A673 (cell line): ENCODE data around the gene CAMK1D.

Experiments
- CTCF ChIP-seq: fragments of 300-800, 200-600 bp; sonication (generic); conservative IDR thresholded peaks from 2 replicates; pipeline ENCODE4 v1.5.1; 2017; ENCODE audit warnings: low read depth, mild to moderate bottlenecking, antibody characterized with exemption, low read length, moderate library complexity, mixed read lengths
- EZH2 ChIP-seq: fragments of 200-600 bp; sonication (generic); IDR thresholded peaks from 2 replicates; pipeline ENCODE4 v1.6.1; 2017; ENCODE audit warnings: borderline replicate concordance, low read depth, mild to moderate bottlenecking, mixed read lengths, antibody characterized with exemption, low read length; ENCODE audit not compliant: poor library complexity, severe bottlenecking

- TF ChIP-seq CTCF, result no peak
- TF ChIP-seq EZH2, result no peak
Observed at GRCh38 chr10:12504628-12505027, 155.3 kb downstream of the CAMK1D start.
